C4-2B (cell line): ENCODE measurements around the gene WFDC1.

Experiments used
- CTCF ChIP-seq: fragments of 450-650 bp; conservative IDR thresholded peaks from 2 replicates; pipeline ENCODE4 v1.5.1; 2017; ENCODE audit warnings: mild to moderate bottlenecking
- ZFX ChIP-seq: fragments of 450-650 bp; IDR thresholded peaks from 2 replicates; pipeline ENCODE4 v1.6.1; 2017

DNA sequence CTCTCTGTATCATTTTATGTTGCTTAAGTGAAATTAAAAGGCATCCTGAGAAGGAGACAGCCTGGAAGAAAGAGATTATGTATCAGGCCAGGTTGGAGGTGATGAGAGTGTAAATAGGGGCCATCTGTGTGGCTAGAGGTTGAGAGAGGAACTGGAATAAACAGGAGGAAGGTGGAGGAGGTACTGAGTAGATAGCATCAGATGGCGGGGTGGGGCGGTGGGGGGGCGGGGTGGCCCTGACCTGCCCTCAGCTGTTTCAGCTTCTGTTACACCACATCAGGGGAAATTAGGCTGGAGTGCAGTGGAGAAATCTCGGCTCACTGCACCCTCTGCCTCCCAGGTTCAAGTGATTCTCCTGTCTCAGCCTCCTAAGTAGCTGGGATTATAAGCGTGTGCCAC lies 48.0 kb upstream of the WFDC1 start:
- TF ChIP-seq CTCF (no peak), ZFX (no peak)
